MM.1S (cell line): ENCODE measurements around the gene VSIG2.
A peak's percentile ranks its signal among the peaks of the same experiment; 100 is the strongest.

Source experiments
- DNase-seq: peaks from one replicate; pipeline ENCODE4 v3.0.0-alpha.2; 2015
- H2AFZ ChIP-seq: fragments of 300-600 bp; sonication (generic); 2 replicates; pipeline ENCODE4 v1.6.0; 2016; ENCODE audit warnings: antibody characterized with exemption, low read length
- H3F3A ChIP-seq: fragments of 300-600 bp; sonication (generic); 2 replicates; pipeline ENCODE4 v1.6.1; 2016; ENCODE audit warnings: mild to moderate bottlenecking, antibody characterized with exemption, low read length, moderate library complexity, mixed read lengths; ENCODE audit not compliant: insufficient read depth
- H3K27ac ChIP-seq: fragments of 300-600 bp; sonication (generic); 2 replicates; pipeline ENCODE4 v1.5.1; 2016; ENCODE audit warnings: mild to moderate bottlenecking, low read length
- H3K27me3 ChIP-seq: fragments of 300-600 bp; sonication (generic); replicated peaks from 2 replicates; pipeline ENCODE4 v1.6.0; 2016; ENCODE audit warnings: low read length; ENCODE audit not compliant: insufficient read depth
- H3K36me3 ChIP-seq: fragments of 300-600 bp; sonication (generic); replicated peaks from 2 replicates; pipeline ENCODE4 v1.6.1; 2016; ENCODE audit warnings: mild to moderate bottlenecking, low read length, mixed read lengths; ENCODE audit not compliant: insufficient read depth
- H3K4me1 ChIP-seq: fragments of 300-600 bp; sonication (generic); 2 replicates; pipeline ENCODE4 v1.6.1; 2016; ENCODE audit warnings: low read length, mixed read lengths
- H3K4me2 ChIP-seq: fragments of 300-600 bp; sonication (generic); 2 replicates; pipeline ENCODE4 v1.6.0; 2016; ENCODE audit warnings: low read depth, low read length
- H3K4me3 ChIP-seq: fragments of 300-600 bp; sonication (generic); 2 replicates; pipeline ENCODE4 v1.5.1; 2016; ENCODE audit warnings: low read length, mixed read lengths
- H3K79me2 ChIP-seq: fragments of 300-600 bp; sonication (generic); 2 replicates; pipeline ENCODE4 v1.6.1; 2016; ENCODE audit warnings: mixed run types, low read length, mixed read lengths
- H3K9ac ChIP-seq: fragments of 300-600 bp; sonication (generic); 2 replicates; pipeline ENCODE4 v1.6.1; 2016; ENCODE audit warnings: low read length, mixed read lengths
- H3K9me2 ChIP-seq: fragments of 300-600 bp; sonication (generic); replicated peaks from 2 replicates; pipeline ENCODE4 v1.6.1; 2016; ENCODE audit warnings: mild to moderate bottlenecking, low read length, mixed read lengths; ENCODE audit not compliant: insufficient read depth
- H3K9me3 ChIP-seq: fragments of 300-600 bp; sonication (generic); replicated peaks from 2 replicates; pipeline ENCODE4 v1.6.1; 2016; ENCODE audit warnings: mild to moderate bottlenecking, low read length, mixed read lengths; ENCODE audit not compliant: insufficient read depth
- H4K20me1 ChIP-seq: fragments of 300-600 bp; sonication (generic); 2 replicates; pipeline ENCODE4 v1.6.1; 2016; ENCODE audit warnings: mild to moderate bottlenecking, low read length, moderate library complexity, mixed read lengths; ENCODE audit not compliant: insufficient read depth
- EZH2 ChIP-seq: fragments of 300-600 bp; sonication (generic); optimal IDR thresholded peaks from 2 replicates; pipeline ENCODE3; 2017; ENCODE audit warnings: low read depth, mild to moderate bottlenecking, antibody characterized with exemption, low read length, mixed read lengths
- EZH2phosphoT487 ChIP-seq: fragments of 300-600 bp; sonication (generic); IDR thresholded peaks from 2 replicates; pipeline ENCODE4 v1.6.1; 2018; ENCODE audit warnings: antibody characterized with exemption, low read length
- TF ChIP-seq, protein P1 (sequence below): fragments of 300-600 bp; sonication (generic); IDR thresholded peaks from 2 replicates; pipeline ENCODE4 v1.5.1; 2016; ENCODE audit warnings: antibody characterized with exemption, low read length, mixed read lengths

The VSIG2 gene

GRCh38 chr11:124718801-124719200 is 33.3 kb downstream of the VSIG2 start:
- Histone ChIP-seq H3K79me2 (no peaks in the 10 kb centered on the region), H4K20me1 (no peaks in the 10 kb centered on the region), H3K9me2 (no peaks in the 10 kb centered on the region), H3K4me3 (0 out of 2 replicates have a peak overlapping the region, but pooled peaks have one; percentile 48), H3K27ac (no peak overlapping the region), H2AFZ (no peak overlapping the region), H3K4me2 (no peak overlapping the region), H3K4me1 (0 out of 2 replicates have a peak, but pooled peaks cover 5% of the 10 kb centered on the region), H3K9ac (no peak overlapping the region), H3K27me3 (peaks cover 14% of the 10 kb centered on the region; the same call in 1 of the 2 replicates), H3K36me3 (no peaks in the 10 kb centered on the region), H3K9me3 (no peaks in the 10 kb centered on the region), H3F3A (no peaks in the 10 kb centered on the region)
- TF ChIP-seq, protein P1, sequence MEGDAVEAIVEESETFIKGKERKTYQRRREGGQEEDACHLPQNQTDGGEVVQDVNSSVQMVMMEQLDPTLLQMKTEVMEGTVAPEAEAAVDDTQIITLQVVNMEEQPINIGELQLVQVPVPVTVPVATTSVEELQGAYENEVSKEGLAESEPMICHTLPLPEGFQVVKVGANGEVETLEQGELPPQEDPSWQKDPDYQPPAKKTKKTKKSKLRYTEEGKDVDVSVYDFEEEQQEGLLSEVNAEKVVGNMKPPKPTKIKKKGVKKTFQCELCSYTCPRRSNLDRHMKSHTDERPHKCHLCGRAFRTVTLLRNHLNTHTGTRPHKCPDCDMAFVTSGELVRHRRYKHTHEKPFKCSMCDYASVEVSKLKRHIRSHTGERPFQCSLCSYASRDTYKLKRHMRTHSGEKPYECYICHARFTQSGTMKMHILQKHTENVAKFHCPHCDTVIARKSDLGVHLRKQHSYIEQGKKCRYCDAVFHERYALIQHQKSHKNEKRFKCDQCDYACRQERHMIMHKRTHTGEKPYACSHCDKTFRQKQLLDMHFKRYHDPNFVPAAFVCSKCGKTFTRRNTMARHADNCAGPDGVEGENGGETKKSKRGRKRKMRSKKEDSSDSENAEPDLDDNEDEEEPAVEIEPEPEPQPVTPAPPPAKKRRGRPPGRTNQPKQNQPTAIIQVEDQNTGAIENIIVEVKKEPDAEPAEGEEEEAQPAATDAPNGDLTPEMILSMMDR, result no peak
- no peak for TF ChIP-seq EZH2
- TF ChIP-seq EZH2phosphoT487, result no peak
- no peak for DNase-seq

- TF ChIP-seq EZH2phosphoT487 (no peak), EZH2 (no peak)
- TF ChIP-seq, protein P1, result no peak
- peak; percentile 12 for DNase-seq
- Histone ChIP-seq H3K36me3 (no peaks in the 10 kb centered on the region), H3K27me3 (peaks cover 14% of the 10 kb centered on the region; the same call in 1 of the 2 replicates), H2AFZ (peak overlapping the region; percentile 36; the same call in 1 of the 2 replicates), H3K9me3 (no peaks in the 10 kb centered on the region), H3K79me2 (no peaks in the 10 kb centered on the region), H3K9me2 (no peaks in the 10 kb centered on the region), H3K4me2 (peak overlapping the region; percentile 76), H3F3A (no peaks in the 10 kb centered on the region), H3K4me3 (peak overlapping the region; percentile 48), H4K20me1 (no peaks in the 10 kb centered on the region), H3K4me1 (0 out of 2 replicates have a peak, but pooled peaks cover 5% of the 10 kb centered on the region), H3K27ac (no peak overlapping the region), H3K9ac (no peak overlapping the region)
Observed at GRCh38 chr11:124717786-124718651, 34.0 kb downstream of the VSIG2 start.

GRCh38 chr11:124717421-124717785 is 34.7 kb downstream of the VSIG2 start:
- Histone ChIP-seq H2AFZ (no peak overlapping the region), H3K9ac (no peak overlapping the region), H3K4me1 (0 out of 2 replicates have a peak, but pooled peaks cover 5% of the 10 kb centered on the region), H3K9me2 (no peaks in the 10 kb centered on the region), H3K27me3 (peaks cover 14% of the 10 kb centered on the region; the same call in 1 of the 2 replicates), H3K4me2 (peak overlapping the region; percentile 76; the same call in 1 of the 2 replicates), H3F3A (no peaks in the 10 kb centered on the region), H3K27ac (no peak overlapping the region), H3K4me3 (no peak overlapping the region), H3K36me3 (no peaks in the 10 kb centered on the region), H3K9me3 (no peaks in the 10 kb centered on the region), H4K20me1 (no peaks in the 10 kb centered on the region), H3K79me2 (no peaks in the 10 kb centered on the region)
- no peak for DNase-seq
- no peak for TF ChIP-seq EZH2
- TF ChIP-seq, protein P1, result no peak
- TF ChIP-seq EZH2phosphoT487, result no peak
